ENCODE results near the gene LPO.

LPO gene

GRCh38 chr17:58208344-58208743, 30.0 kb upstream of the LPO start:
- Histone ChIP-seq H3K18ac (ENCODE audit: low read length) (no peak overlapping the region), H2AK5ac (ENCODE audit: low read length) (no peak overlapping the region), H3K27me3 (ENCODE audit: insufficient read depth, low read length) (no peaks in the 10 kb centered on the region), H3K23ac (ENCODE audit: low read length) (no peak overlapping the region), H3K79me2 (ENCODE audit: control insufficient read depth, insufficient read depth, low read length, poor library complexity) (no peaks in the 10 kb centered on the region), H2BK120ac (ENCODE audit: insufficient read depth, low read length, poor library complexity) (no peak overlapping the region), H2BK12ac (ENCODE audit: low read length) (no peak overlapping the region), H3K9ac (ENCODE audit: low read length) (no peak overlapping the region), H2AFZ (ENCODE audit: insufficient read depth, low read length, poor library complexity) (no peak overlapping the region), H4K91ac (ENCODE audit: low read depth, low read length) (no peak overlapping the region), H3K36me3 (ENCODE audit: control insufficient read depth in 1 of 2, insufficient read depth in 2 of 2, low read length in 2 of 2) (peaks cover 16 to 17% of the 10 kb centered on the region in 2 experiments), H2BK5ac (ENCODE audit: low read depth, low read length, poor library complexity) (no peak overlapping the region), H3K4me3 (ENCODE audit: low read depth, low read length) (no peak overlapping the region), H3K9me3 (ENCODE audit: insufficient read depth, low read depth, low read length) (no peaks in the 10 kb centered on the region), H3K4me1 (ENCODE audit: control insufficient read depth in 1 of 2, insufficient read depth in 2 of 2, low read length in 2 of 2) (no peaks in the 10 kb centered on the region), H3K4me2 (ENCODE audit: low read length) (no peak overlapping the region), H4K12ac (ENCODE audit: low read depth, low read length) (no peak overlapping the region), H3K27ac (ENCODE audit: low read depth, low read length) (no peak overlapping the region), H3K4ac (ENCODE audit: low read depth, low read length) (no peak overlapping the region), H4K8ac (ENCODE audit: low read depth, low read length) (no peak overlapping the region), H3K79me1 (ENCODE audit: low read length) (no peaks in the 10 kb centered on the region), H3K14ac (ENCODE audit: low read length) (no peak overlapping the region)
- DNase-seq = no peak
- no CpG with 5 or more reads among the region's 5 CpGs for WGBS (ENCODE audit: extremely low coverage, insufficient coverage, insufficient read length)

GRCh38 chr17:58210922-58211321, 27.5 kb upstream of the LPO start:
- peaks cover 16 to 17% of the 10 kb centered on the region in 2 experiments for H3K36me3 ChIP-seq (ENCODE audit: control insufficient read depth in 1 of 2, insufficient read depth in 2 of 2, low read length in 2 of 2)
- H3K4me2 ChIP-seq (ENCODE audit: low read length) = no peak overlapping the region
- no peak overlapping the region for H2BK12ac ChIP-seq (ENCODE audit: low read length)
- H3K27me3 ChIP-seq (ENCODE audit: insufficient read depth, low read length) = no peaks in the 10 kb centered on the region
- H3K79me2 ChIP-seq (ENCODE audit: control insufficient read depth, insufficient read depth, low read length, poor library complexity) = no peaks in the 10 kb centered on the region
- H3K18ac ChIP-seq (ENCODE audit: low read length) = no peak overlapping the region
- H4K8ac ChIP-seq (ENCODE audit: low read depth, low read length) = no peak overlapping the region
- H2BK5ac ChIP-seq (ENCODE audit: low read depth, low read length, poor library complexity) = no peak overlapping the region
- H3K4me3 ChIP-seq (ENCODE audit: low read depth, low read length) = no peak overlapping the region
- H3K23ac ChIP-seq (ENCODE audit: low read length) = no peak overlapping the region
- DNase-seq = no peak
- no peak overlapping the region for H3K14ac ChIP-seq (ENCODE audit: low read length)
- H3K9me3 ChIP-seq (ENCODE audit: insufficient read depth, low read depth, low read length) = no peaks in the 10 kb centered on the region
- H2AK5ac ChIP-seq (ENCODE audit: low read length) = no peak overlapping the region
- H3K79me1 ChIP-seq (ENCODE audit: low read length) = no peaks in the 10 kb centered on the region
- WGBS (ENCODE audit: extremely low coverage, insufficient coverage, insufficient read length) = no CpG with 5 or more reads among the region's 5 CpGs
- no peak overlapping the region for H3K4ac ChIP-seq (ENCODE audit: low read depth, low read length)
- H2BK120ac ChIP-seq (ENCODE audit: insufficient read depth, low read length, poor library complexity) = no peak overlapping the region
- no peak overlapping the region for H4K91ac ChIP-seq (ENCODE audit: low read depth, low read length)
- H2AFZ ChIP-seq (ENCODE audit: insufficient read depth, low read length, poor library complexity) = no peak overlapping the region
- no peaks in the 10 kb centered on the region for H3K4me1 ChIP-seq (ENCODE audit: control insufficient read depth in 1 of 2, insufficient read depth in 2 of 2, low read length in 2 of 2)
- no peak overlapping the region for H3K9ac ChIP-seq (ENCODE audit: low read length)
- H3K27ac ChIP-seq (ENCODE audit: low read depth, low read length) = no peak overlapping the region
- no peak overlapping the region for H4K12ac ChIP-seq (ENCODE audit: low read depth, low read length)

GRCh38 chr17:58215685-58216084, 22.7 kb upstream of the LPO start:
- no peak for DNase-seq
- Histone ChIP-seq H3K79me2 (ENCODE audit: control insufficient read depth, insufficient read depth, low read length, poor library complexity) (peaks cover 2% of the 10 kb centered on the region), H2BK5ac (ENCODE audit: low read depth, low read length, poor library complexity) (no peak overlapping the region), H4K12ac (ENCODE audit: low read depth, low read length) (no peak overlapping the region), H3K79me1 (ENCODE audit: low read length) (peaks cover 2% of the 10 kb centered on the region), H3K36me3 (ENCODE audit: control insufficient read depth in 1 of 2, insufficient read depth in 2 of 2, low read length in 2 of 2) (peaks cover 3 to 7% of the 10 kb centered on the region in 2 experiments), H2BK120ac (ENCODE audit: insufficient read depth, low read length, poor library complexity) (no peak overlapping the region), H2BK12ac (ENCODE audit: low read length) (no peak overlapping the region), H3K9ac (ENCODE audit: low read length) (no peak overlapping the region), H4K91ac (ENCODE audit: low read depth, low read length) (no peak overlapping the region), H3K27ac (ENCODE audit: low read depth, low read length) (no peak overlapping the region), H3K4me2 (ENCODE audit: low read length) (no peak overlapping the region), H3K4me1 (ENCODE audit: control insufficient read depth in 1 of 2, insufficient read depth in 2 of 2, low read length in 2 of 2) (peaks cover 2 to 3% of the 10 kb centered on the region in 2 experiments), H3K27me3 (ENCODE audit: insufficient read depth, low read length) (no peaks in the 10 kb centered on the region), H3K4ac (ENCODE audit: low read depth, low read length) (no peak overlapping the region), H2AFZ (ENCODE audit: insufficient read depth, low read length, poor library complexity) (no peak overlapping the region), H3K18ac (ENCODE audit: low read length) (no peak overlapping the region), H3K4me3 (ENCODE audit: low read depth, low read length) (no peak overlapping the region), H4K8ac (ENCODE audit: low read depth, low read length) (no peak overlapping the region), H3K14ac (ENCODE audit: low read length) (no peak overlapping the region), H3K23ac (ENCODE audit: low read length) (no peak overlapping the region), H3K9me3 (ENCODE audit: insufficient read depth, low read depth, low read length) (no peaks in the 10 kb centered on the region), H2AK5ac (ENCODE audit: low read length) (no peak overlapping the region)

- H2BK12ac ChIP-seq (ENCODE audit: low read length) = no peak overlapping the region
- no peak overlapping the region for H2AK5ac ChIP-seq (ENCODE audit: low read length)
- H3K23ac ChIP-seq (ENCODE audit: low read length) = no peak overlapping the region
- H3K14ac ChIP-seq (ENCODE audit: low read length) = no peak overlapping the region
- H3K4me2 ChIP-seq (ENCODE audit: low read length) = no peak overlapping the region
- H3K36me3 ChIP-seq (ENCODE audit: control insufficient read depth in 1 of 2, insufficient read depth in 2 of 2, low read length in 2 of 2) = peaks cover 1 to 2% of the 10 kb centered on the region in 2 experiments
- peaks cover 2% of the 10 kb centered on the region for H3K79me2 ChIP-seq (ENCODE audit: control insufficient read depth, insufficient read depth, low read length, poor library complexity)
- H2AFZ ChIP-seq (ENCODE audit: insufficient read depth, low read length, poor library complexity) = no peak overlapping the region
- H3K4ac ChIP-seq (ENCODE audit: low read depth, low read length) = no peak overlapping the region
- H4K8ac ChIP-seq (ENCODE audit: low read depth, low read length) = no peak overlapping the region
- no peak overlapping the region for H2BK120ac ChIP-seq (ENCODE audit: insufficient read depth, low read length, poor library complexity)
- peaks cover 2 to 3% of the 10 kb centered on the region in 2 experiments for H3K4me1 ChIP-seq (ENCODE audit: control insufficient read depth in 1 of 2, insufficient read depth in 2 of 2, low read length in 2 of 2)
- peaks cover 2% of the 10 kb centered on the region for H3K79me1 ChIP-seq (ENCODE audit: low read length)
- DNase-seq = no peak
- no peaks in the 10 kb centered on the region for H3K9me3 ChIP-seq (ENCODE audit: insufficient read depth, low read depth, low read length)
- no peak overlapping the region for H3K18ac ChIP-seq (ENCODE audit: low read length)
- WGBS (ENCODE audit: extremely low coverage, insufficient coverage, insufficient read length) = no CpG with 5 or more reads among the region's 3 CpGs
- no peak overlapping the region for H3K4me3 ChIP-seq (ENCODE audit: low read depth, low read length)
- no peak overlapping the region for H3K27ac ChIP-seq (ENCODE audit: low read depth, low read length)
- H3K27me3 ChIP-seq (ENCODE audit: insufficient read depth, low read length) = no peaks in the 10 kb centered on the region
- no peak overlapping the region for H2BK5ac ChIP-seq (ENCODE audit: low read depth, low read length, poor library complexity)
- H3K9ac ChIP-seq (ENCODE audit: low read length) = no peak overlapping the region
- H4K12ac ChIP-seq (ENCODE audit: low read depth, low read length) = no peak overlapping the region
- H4K91ac ChIP-seq (ENCODE audit: low read depth, low read length) = no peak overlapping the region
Measured at GRCh38 chr17:58217766-58218165, 20.6 kb upstream of the LPO start.

Data from trophoblast cell (in vitro differentiated cells and primary cell).